ENCODE measurements around the gene POLR1E. TPM values are rescaled to one million over a fixed set of nuclear protein-coding genes. Genes with fewer than 3 reads are reported as not detected.

The POLR1E gene
- total RNA-seq, 1 experiment from 2014 or later, result 31.4 TPM

- Mint-ChIP-seq H3K4me1 (peaks cover 28% of the 10 kb centered on the region), H3K36me3 (peaks cover 13% of the 10 kb centered on the region), H3K27me3 (ENCODE audit: low read depth) (no peaks in the 10 kb centered on the region), H3K9me3 (no peaks in the 10 kb centered on the region; the same call in 1 of the 2 replicates), H3K27ac (no peak overlapping the region), H3K4me3 (no peak overlapping the region)
- DNase-seq (ENCODE audit: low spot score), result no peak
- ChIA-PET POLR2A (no interaction called here), CTCF (no interaction called here)
- TF ChIP-seq ATF2 (CRISPR knock-in tag; IDR thresholded peaks at IDR 0.05; ENCODE audit: borderline replicate concordance, low read depth) (no peak), NFATC4 (CRISPR knock-in tag; IDR thresholded peaks at IDR 0.05) (no peak), E2F4 (CRISPR knock-in tag; IDR thresholded peaks at IDR 0.05; ENCODE audit: borderline replicate concordance, low read depth) (no peak), ATF1 (CRISPR knock-in tag; IDR thresholded peaks at IDR 0.05) (no peak), ZNF281 (CRISPR knock-in tag; IDR thresholded peaks at IDR 0.05) (no peak)
- no peak for ATAC-seq
These were observed 31.9 kb upstream of the POLR1E start for GRCh38 chr9:37453827-37454226.

- ChIA-PET POLR2A (no interaction called here), CTCF (no interaction called here)
- Mint-ChIP-seq H3K4me3 (no peak overlapping the region), H3K36me3 (peaks cover 13% of the 10 kb centered on the region), H3K9me3 (no peaks in the 10 kb centered on the region; the same call in 1 of the 2 replicates), H3K27me3 (ENCODE audit: low read depth) (no peaks in the 10 kb centered on the region), H3K27ac (no peak overlapping the region), H3K4me1 (peaks cover 28% of the 10 kb centered on the region)
- no peak for TF ChIP-seq AR (CRISPR knock-in tag; IDR thresholded peaks at IDR 0.05)
- no peak for DNase-seq (ENCODE audit: low spot score)
- ATAC-seq, result no peak
These were observed 31.5 kb upstream of the POLR1E start for GRCh38 chr9:37454238-37454637.

- Mint-ChIP-seq H3K4me1 (peaks cover 22% of the 10 kb centered on the region), H3K27me3 (ENCODE audit: low read depth) (no peaks in the 10 kb centered on the region), H3K27ac (no peak overlapping the region), H3K4me3 (no peak overlapping the region), H3K9me3 (no peaks in the 10 kb centered on the region; the same call in 1 of the 2 replicates), H3K36me3 (peaks cover 9% of the 10 kb centered on the region)
- DNase-seq (ENCODE audit: low spot score) (no peak), ATAC-seq (no peak)
- TF ChIP-seq PREB (CRISPR knock-in tag; IDR thresholded peaks at IDR 0.05; ENCODE audit: borderline replicate concordance) (no peak), ZNF425 (CRISPR knock-in tag; conservative IDR thresholded peaks at IDR 0.05) (no peak), NR3C1 (CRISPR knock-in tag; conservative IDR thresholded peaks at IDR 0.05; ENCODE audit: low read depth) (no peak), NR1H2 (CRISPR knock-in tag; IDR thresholded peaks at IDR 0.05) (no peak), SMAD4 (CRISPR knock-in tag; IDR thresholded peaks at IDR 0.05) (no peak), EMX1 (CRISPR knock-in tag; IDR thresholded peaks at IDR 0.05) (no peak), KAT7 (CRISPR knock-in tag; IDR thresholded peaks at IDR 0.05; ENCODE audit: borderline replicate concordance) (no peak), ATF6 (CRISPR knock-in tag; IDR thresholded peaks at IDR 0.05) (no peak), TP53 (CRISPR knock-in tag; IDR thresholded peaks at IDR 0.05) (no peak)
- ChIA-PET POLR2A (no interaction called here), CTCF (interaction anchor here (1.1 kb wide), 1 partner anchor 45 kb away, joined by 3 read pairs; no protein-coding TSS in a partner anchor)
These were observed 29.7 kb upstream of the POLR1E start for GRCh38 chr9:37455884-37456647.

Data from WTC11 (cell line).